SU-DHL-6 (cell line): Measurements from ENCODE around the gene RASD1.

Source experiments
- H2AFZ ChIP-seq: fragments of 200-600 bp; sonication (generic); 2 replicates; pipeline ENCODE4 v1.6.1; 2014; ENCODE audit warnings: low read depth, mild to moderate bottlenecking, moderate library complexity, mixed read lengths, antibody characterized with exemption, low read length; ENCODE audit not compliant: severe bottlenecking
- H3F3A ChIP-seq: fragments of 200-600 bp; shearing (Covaris generic); 2 replicates; pipeline ENCODE4 v1.6.0; 2016; ENCODE audit warnings: antibody characterized with exemption, mild to moderate bottlenecking; ENCODE audit not compliant: insufficient read depth
- H3K27ac ChIP-seq: fragments of 200-600 bp; sonication (generic); 2 replicates; pipeline ENCODE4 v1.5.1; 2016; ENCODE audit warnings: low read depth, mild to moderate bottlenecking, low read length, moderate library complexity, mixed read lengths
- H3K27me3 ChIP-seq: fragments of 200-600 bp; sonication (generic), shearing (Covaris generic); 2 replicates; pipeline ENCODE4 v1.6.0; 2014; ENCODE audit warnings: mild to moderate bottlenecking, low read length
- H3K36me3 ChIP-seq: fragments of 200-600 bp; sonication (generic); 2 replicates; pipeline ENCODE4 v1.6.1; 2014; ENCODE audit warnings: mild to moderate bottlenecking, low read length, mixed read lengths
- H3K4me2 ChIP-seq: fragments of 300-600, 200-600 bp; shearing (Covaris generic), sonication (generic); 2 replicates; pipeline ENCODE4 v1.6.0; 2014; ENCODE audit warnings: low read length, low read depth, mild to moderate bottlenecking; ENCODE audit not compliant: poor library complexity, severe bottlenecking
- H3K4me3 ChIP-seq: fragments of 200-600 bp; sonication (generic); 2 replicates; pipeline ENCODE4 v1.5.1; 2014; ENCODE audit warnings: antibody characterized with exemption, low read length, mild to moderate bottlenecking, mixed read lengths; ENCODE audit not compliant: insufficient read depth, poor library complexity, severe bottlenecking
- H3K79me2 ChIP-seq: fragments of 200-600 bp; sonication (generic); 2 replicates; pipeline ENCODE4 v1.6.1; 2014; ENCODE audit warnings: mild to moderate bottlenecking, low read length, moderate library complexity; ENCODE audit not compliant: insufficient read depth
- H3K9ac ChIP-seq: fragments of 200-600 bp; sonication (generic); 2 replicates; pipeline ENCODE4 v1.7.0; 2014; ENCODE audit warnings: mild to moderate bottlenecking, low read length
- H3K9me2 ChIP-seq: fragments of 200-600 bp; sonication (generic); replicated peaks from 2 replicates; pipeline ENCODE4 v1.6.1; 2014; ENCODE audit warnings: low read length; ENCODE audit not compliant: insufficient read depth
- H3K9me3 ChIP-seq: fragments of 200-600 bp; sonication (generic); 2 replicates; pipeline ENCODE4 v1.6.1; 2014; ENCODE audit warnings: low read length, mixed read lengths; ENCODE audit not compliant: insufficient read depth
- H4K20me1 ChIP-seq: fragments of 200-600 bp; sonication (generic); 2 replicates; pipeline ENCODE4 v1.6.1; 2014; ENCODE audit warnings: low read depth, mild to moderate bottlenecking, antibody characterized with exemption, low read length, moderate library complexity, mixed read lengths
- CTCF ChIP-seq: fragments of 200-600 bp; sonication (generic); IDR thresholded peaks from one replicate; pipeline ENCODE4 v1.5.1; 2017; ENCODE audit warnings: antibody characterized with exemption, mild to moderate bottlenecking, low read length, moderate library complexity; ENCODE audit not compliant: insufficient read depth, poor library complexity, severe bottlenecking
- EZH2phosphoT487 ChIP-seq: fragments of 200-600 bp; sonication (generic), shearing (Covaris generic); conservative IDR thresholded peaks from 2 replicates; pipeline ENCODE4 v1.6.1; 2018; ENCODE audit warnings: mild to moderate bottlenecking, antibody characterized with exemption, low read length, moderate library complexity, mixed read lengths

RASD1 gene

GRCh38 chr17:17503566-17504130 is 7.5 kb upstream of the RASD1 start:
- no peaks in the 10 kb centered on the region for H3K79me2 ChIP-seq
- no peak overlapping the region for H3K27ac ChIP-seq
- no peak overlapping the region for H3K4me3 ChIP-seq
- no peaks in the 10 kb centered on the region for H3F3A ChIP-seq
- H3K27me3 ChIP-seq: no peaks in the 10 kb centered on the region
- no peaks in the 10 kb centered on the region for H3K36me3 ChIP-seq
- no peaks in the 10 kb centered on the region; the same call in 1 of the 2 replicates for H4K20me1 ChIP-seq
- H3K9me2 ChIP-seq: no peaks in the 10 kb centered on the region
- H3K4me2 ChIP-seq: no peak overlapping the region
- no peaks in the 10 kb centered on the region for H3K9me3 ChIP-seq
- TF ChIP-seq EZH2phosphoT487 (no peak), CTCF (no peak)
- H2AFZ ChIP-seq: no peak overlapping the region
- no peak overlapping the region for H3K9ac ChIP-seq

- no peak overlapping the region for H2AFZ ChIP-seq
- no peaks in the 10 kb centered on the region for H3K9me2 ChIP-seq
- no peaks in the 10 kb centered on the region; the same call in 1 of the 2 replicates for H4K20me1 ChIP-seq
- H3K4me2 ChIP-seq: no peak overlapping the region
- H3K9me3 ChIP-seq: no peaks in the 10 kb centered on the region
- TF ChIP-seq CTCF (no peak), EZH2phosphoT487 (no peak)
- no peaks in the 10 kb centered on the region for H3F3A ChIP-seq
- no peaks in the 10 kb centered on the region for H3K27me3 ChIP-seq
- H3K79me2 ChIP-seq: no peaks in the 10 kb centered on the region
- no peak overlapping the region for H3K9ac ChIP-seq
- H3K4me3 ChIP-seq: no peak overlapping the region
- H3K27ac ChIP-seq: no peak overlapping the region
- no peaks in the 10 kb centered on the region for H3K36me3 ChIP-seq
Observed at GRCh38 chr17:17502741-17503565, 6.8 kb upstream of the RASD1 start.

GRCh38 chr17:17500999-17501605 is 4.9 kb upstream of the RASD1 start:
- Histone ChIP-seq H3K27me3 (no peaks in the 10 kb centered on the region), H4K20me1 (no peaks in the 10 kb centered on the region; the same call in 1 of the 2 replicates), H3K4me3 (no peak overlapping the region), H3K9me3 (no peaks in the 10 kb centered on the region), H3F3A (no peaks in the 10 kb centered on the region), H3K27ac (no peak overlapping the region), H3K36me3 (no peaks in the 10 kb centered on the region), H3K9ac (no peak overlapping the region), H3K9me2 (no peaks in the 10 kb centered on the region), H3K79me2 (no peaks in the 10 kb centered on the region), H3K4me2 (no peak overlapping the region), H2AFZ (no peak overlapping the region)
- TF ChIP-seq CTCF (peak; percentile 21), EZH2phosphoT487 (no peak)
